H9 (cell line): ENCODE measurements around the gene OXCT1. TPM values are rescaled to one million over a fixed set of nuclear protein-coding genes. Genes with fewer than 3 reads are reported as not detected.
"Not testable (repeated sequence)": the region's sequence is repeated elsewhere in the genome, so short reads cannot be mapped to it uniquely, and the experiment has no call there.

Source experiments
- DNase-seq: peaks from one replicate; pipeline ENCODE4 v3.0.0-alpha.2; 2017
- H2AFZ ChIP-seq: one replicate; pipeline ENCODE4 v1.6.1; 2013; ENCODE audit warnings: mild to moderate bottlenecking, low read length, control low read depth, moderate library complexity
- H2AK5ac ChIP-seq: 2 replicates; pipeline ENCODE4 v1.6.1; 2013; ENCODE audit warnings: low read length, control low read depth, mixed read lengths; ENCODE audit not compliant: insufficient read length
- H2BK120ac ChIP-seq: one replicate; pipeline ENCODE4 v1.6.1; 2013; ENCODE audit warnings: low read depth, mild to moderate bottlenecking, low read length, control low read depth, inconsistent platforms; ENCODE audit not compliant: poor library complexity, severe bottlenecking
- H2BK12ac ChIP-seq: 2 replicates; pipeline ENCODE4 v1.6.1; 2013; ENCODE audit warnings: low read length, control low read depth, mixed read lengths, low read depth; ENCODE audit not compliant: insufficient read length
- H2BK15ac ChIP-seq: 2 replicates; pipeline ENCODE4 v1.6.1; 2013; ENCODE audit warnings: low read depth, low read length, control low read depth
- H2BK20ac ChIP-seq: one replicate; pipeline ENCODE4 v1.6.1; 2013; ENCODE audit warnings: low read depth, mild to moderate bottlenecking, low read length, control low read depth, inconsistent platforms; ENCODE audit not compliant: poor library complexity, severe bottlenecking
- H2BK5ac ChIP-seq: 2 replicates; pipeline ENCODE4 v1.6.1; 2013; ENCODE audit warnings: low read length, control low read depth, mixed read lengths; ENCODE audit not compliant: insufficient read length
- H3K14ac ChIP-seq: 2 replicates; pipeline ENCODE4 v1.6.1; 2013; ENCODE audit warnings: low read length, control low read depth; ENCODE audit not compliant: insufficient read depth
- H3K18ac ChIP-seq: 2 replicates; pipeline ENCODE4 v1.6.1; 2013; ENCODE audit warnings: low read depth, mild to moderate bottlenecking, mixed read lengths, low read length, control low read depth; ENCODE audit not compliant: insufficient read length
- H3K23ac ChIP-seq: 2 replicates; pipeline ENCODE4 v1.6.1; 2013; ENCODE audit warnings: low read length, control low read depth, mixed read lengths, low read depth; ENCODE audit not compliant: insufficient read length
- H3K23me2 ChIP-seq: 2 replicates; pipeline ENCODE4 v1.6.1; 2013; ENCODE audit warnings: low read depth, mild to moderate bottlenecking, mixed read lengths, low read length, control low read depth; ENCODE audit not compliant: insufficient read length, poor library complexity, severe bottlenecking
- H3K27ac ChIP-seq: 2 replicates; pipeline ENCODE4 v1.5.1; 2013; ENCODE audit warnings: low read length, control low read depth, mixed read lengths, low read depth; ENCODE audit not compliant: insufficient read length
- H3K27me3 ChIP-seq: 2 replicates; pipeline ENCODE4 v1.6.1; 2013; ENCODE audit warnings: low read length, control low read depth, inconsistent platforms; ENCODE audit not compliant: insufficient read depth
- H3K4ac ChIP-seq: 2 replicates; pipeline ENCODE4 v1.6.1; 2013; ENCODE audit warnings: low read depth, mild to moderate bottlenecking, control low read depth, inconsistent platforms, low read length, moderate library complexity
- H3K4me1 ChIP-seq: 2 replicates; pipeline ENCODE4 v1.6.1; 2013; ENCODE audit warnings: low read length, control low read depth, inconsistent platforms; ENCODE audit not compliant: insufficient read depth
- H3K4me2 ChIP-seq: 2 replicates; pipeline ENCODE4 v1.6.1; 2013; ENCODE audit warnings: low read length, control low read depth, mixed read lengths; ENCODE audit not compliant: insufficient read length, insufficient read depth
- H3K56ac ChIP-seq: 2 replicates; pipeline ENCODE4 v1.6.1; 2013; ENCODE audit warnings: low read depth, mild to moderate bottlenecking, mixed read lengths, low read length, control low read depth; ENCODE audit not compliant: insufficient read length
- H3K79me1 ChIP-seq: 2 replicates; pipeline ENCODE4 v1.6.1; 2013; ENCODE audit warnings: low read depth, mild to moderate bottlenecking, moderate library complexity, low read length, control low read depth, inconsistent platforms; ENCODE audit not compliant: insufficient read depth, poor library complexity, severe bottlenecking
- H3K79me2 ChIP-seq: 2 replicates; pipeline ENCODE4 v1.6.1; 2013; ENCODE audit warnings: low read length, control low read depth, inconsistent platforms; ENCODE audit not compliant: insufficient read depth
- H3K9ac ChIP-seq: 2 replicates; pipeline ENCODE4 v1.6.1; 2013; ENCODE audit warnings: low read length, control low read depth, mixed read lengths; ENCODE audit not compliant: insufficient read length; ENCODE audit errors: extremely low read depth
- H3K9me3 ChIP-seq: one replicate; pipeline ENCODE4 v1.6.1; 2013; ENCODE audit warnings: low read depth, low read length, inconsistent platforms; ENCODE audit not compliant: control insufficient read depth
- H3T11ph ChIP-seq: one replicate; pipeline ENCODE4 v1.6.1; 2013; ENCODE audit warnings: mild to moderate bottlenecking, low read length, control low read depth, inconsistent platforms
- H4K20me1 ChIP-seq: one replicate; pipeline ENCODE4 v1.6.1; 2013; ENCODE audit not compliant: control insufficient read depth, insufficient read length, insufficient read depth
- H4K5ac ChIP-seq: 2 replicates; pipeline ENCODE4 v1.6.1; 2013; ENCODE audit warnings: low read depth, mild to moderate bottlenecking, mixed read lengths, low read length, control low read depth; ENCODE audit not compliant: insufficient read length
- H4K8ac ChIP-seq: replicated peaks from 2 replicates; pipeline ENCODE4 v1.6.1; 2013; ENCODE audit warnings: low read length, control low read depth, mixed read lengths, low read depth; ENCODE audit not compliant: insufficient read length
- H4K91ac ChIP-seq: 2 replicates; pipeline ENCODE4 v1.6.1; 2013; ENCODE audit warnings: low read depth, mild to moderate bottlenecking, moderate library complexity, mixed read lengths, low read length, control low read depth; ENCODE audit not compliant: insufficient read length
- H3K27ac Mint-ChIP-seq, 3 experiments: 2 replicates in 2 of 3; 3 replicates in 1 of 3; pipeline ENCODE4 v1.8.0; 2020 to 2021; ENCODE audit warnings: mixed read lengths in 3 of 3, mild to moderate bottlenecking in 1 of 3, moderate library complexity in 1 of 3
- H3K27me3 Mint-ChIP-seq: 2 replicates; pipeline ENCODE4 v1.8.0; 2021; ENCODE audit warnings: low read depth, mild to moderate bottlenecking, moderate library complexity, mixed read lengths
- H3K36me3 Mint-ChIP-seq, 3 experiments: 2 replicates in 2 of 3; 3 replicates in 1 of 3; pipeline ENCODE4 v1.8.0; 2020 to 2021; ENCODE audit warnings: low read depth in 3 of 3, mixed read lengths in 3 of 3; ENCODE audit not compliant: insufficient read depth in 1 of 3
- H3K4me1 Mint-ChIP-seq, 2 experiments: 2 replicates each; pipeline ENCODE4 v1.8.0; 2020; ENCODE audit warnings: mixed read lengths in 2 of 2
- H3K4me3 Mint-ChIP-seq, 2 experiments: 2 replicates in 1 of 2; 3 replicates in 1 of 2; pipeline ENCODE4 v1.8.0; 2020 to 2021; ENCODE audit warnings: mild to moderate bottlenecking in 2 of 2, mixed read lengths in 2 of 2, moderate library complexity in 1 of 2
- H3K9me3 Mint-ChIP-seq, 2 experiments: 2 replicates in 1 of 2; 3 replicates in 1 of 2; pipeline ENCODE4 v1.8.0; 2020; ENCODE audit warnings: mild to moderate bottlenecking in 2 of 2, mixed read lengths in 2 of 2, moderate library complexity in 1 of 2
- WGBS: extraction: QIAGEN DNeasy Blood & Tissue Kit; methylation state at CpG from one replicate; pipeline ENCODE4 v1.1.7; 2013; ENCODE audit warnings: missing lambda C conversion rate, low lambda C conversion rate, mixed read lengths; ENCODE audit not compliant: insufficient read length; ENCODE audit errors: extremely low coverage; 5-methylcytosine and 5-hydroxymethylcytosine counted together
- total RNA-seq: library from RNA; stranded (reverse); gene quantifications from 2 replicates; pipeline ENCODE4 v1.2.1, GENCODE V29; 2021
- TF ChIP-seq, protein P1 (sequence below): fragments of 200-600 bp; sonication (generic); conservative IDR thresholded peaks from 3 replicates; pipeline ENCODE4 v1.8.0; 2021; ENCODE audit warnings: antibody characterized with exemption, mild to moderate bottlenecking

Gene OXCT1
- total RNA-seq, 1 experiment from 2014 or later: 25.6 TPM

DNA sequence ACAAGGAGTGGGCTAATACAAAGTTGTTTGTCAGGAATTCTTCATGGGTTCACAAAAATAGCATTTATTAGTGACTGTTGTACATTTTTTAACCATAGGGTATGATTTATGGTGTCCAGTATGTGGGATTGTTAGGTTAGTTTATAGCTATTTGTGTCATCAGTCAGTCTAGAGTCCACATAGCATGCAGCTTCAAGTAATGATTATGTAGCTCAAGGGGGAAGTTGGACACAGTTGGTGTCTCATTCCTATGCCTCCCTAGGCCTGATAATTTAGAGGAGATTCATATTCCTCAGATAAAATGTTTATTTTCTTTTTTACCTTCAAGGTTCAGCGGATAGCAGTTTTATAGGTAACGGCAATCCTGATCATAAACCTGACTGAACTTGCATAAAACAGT lies 153.8 kb downstream of the OXCT1 start:
- no peaks in the 10 kb centered on the region for H3K36me3 Mint-ChIP-seq
- Histone ChIP-seq H3K9me3 (no peaks in the 10 kb centered on the region), H3K23ac (no peak overlapping the region), H2BK5ac (no peak overlapping the region), H3K79me1 (no peaks in the 10 kb centered on the region), H3K27me3 (no peaks in the 10 kb centered on the region), H4K5ac (no peak overlapping the region), H2BK120ac (no peak overlapping the region), H3K9ac (no peak overlapping the region), H3K4ac (no peak overlapping the region), H2BK20ac (no peak overlapping the region), H2AK5ac (no peak overlapping the region), H3K18ac (no peak overlapping the region), H2AFZ (no peak overlapping the region), H3K56ac (no peak overlapping the region), H3T11ph (no peak overlapping the region), H3K79me2 (no peaks in the 10 kb centered on the region), H4K20me1 (no peaks in the 10 kb centered on the region), H2BK12ac (no peak overlapping the region), H3K14ac (no peak overlapping the region), H3K4me2 (no peak overlapping the region), H4K8ac (no peak overlapping the region), H4K91ac (no peak overlapping the region), H2BK15ac (no peak overlapping the region), H3K4me1 (no peaks in the 10 kb centered on the region), H3K27ac (no peak overlapping the region), H3K23me2 (no peaks in the 10 kb centered on the region)
- TF ChIP-seq, protein P1, sequence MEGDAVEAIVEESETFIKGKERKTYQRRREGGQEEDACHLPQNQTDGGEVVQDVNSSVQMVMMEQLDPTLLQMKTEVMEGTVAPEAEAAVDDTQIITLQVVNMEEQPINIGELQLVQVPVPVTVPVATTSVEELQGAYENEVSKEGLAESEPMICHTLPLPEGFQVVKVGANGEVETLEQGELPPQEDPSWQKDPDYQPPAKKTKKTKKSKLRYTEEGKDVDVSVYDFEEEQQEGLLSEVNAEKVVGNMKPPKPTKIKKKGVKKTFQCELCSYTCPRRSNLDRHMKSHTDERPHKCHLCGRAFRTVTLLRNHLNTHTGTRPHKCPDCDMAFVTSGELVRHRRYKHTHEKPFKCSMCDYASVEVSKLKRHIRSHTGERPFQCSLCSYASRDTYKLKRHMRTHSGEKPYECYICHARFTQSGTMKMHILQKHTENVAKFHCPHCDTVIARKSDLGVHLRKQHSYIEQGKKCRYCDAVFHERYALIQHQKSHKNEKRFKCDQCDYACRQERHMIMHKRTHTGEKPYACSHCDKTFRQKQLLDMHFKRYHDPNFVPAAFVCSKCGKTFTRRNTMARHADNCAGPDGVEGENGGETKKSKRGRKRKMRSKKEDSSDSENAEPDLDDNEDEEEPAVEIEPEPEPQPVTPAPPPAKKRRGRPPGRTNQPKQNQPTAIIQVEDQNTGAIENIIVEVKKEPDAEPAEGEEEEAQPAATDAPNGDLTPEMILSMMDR: no peak
- no peak for DNase-seq
- H3K4me3 Mint-ChIP-seq: no peak overlapping the region
- no CpG with 5 or more reads among the region's 2 CpGs for WGBS
- H3K9me3 Mint-ChIP-seq: 0 out of 5 replicates have a peak, but pooled peaks cover 0 to 2% of the 10 kb centered on the region in 2 experiments
- no peaks in the 10 kb centered on the region for H3K4me1 Mint-ChIP-seq
- no peak overlapping the region for H3K27ac Mint-ChIP-seq
- H3K27me3 Mint-ChIP-seq: no peaks in the 10 kb centered on the region

DNA sequence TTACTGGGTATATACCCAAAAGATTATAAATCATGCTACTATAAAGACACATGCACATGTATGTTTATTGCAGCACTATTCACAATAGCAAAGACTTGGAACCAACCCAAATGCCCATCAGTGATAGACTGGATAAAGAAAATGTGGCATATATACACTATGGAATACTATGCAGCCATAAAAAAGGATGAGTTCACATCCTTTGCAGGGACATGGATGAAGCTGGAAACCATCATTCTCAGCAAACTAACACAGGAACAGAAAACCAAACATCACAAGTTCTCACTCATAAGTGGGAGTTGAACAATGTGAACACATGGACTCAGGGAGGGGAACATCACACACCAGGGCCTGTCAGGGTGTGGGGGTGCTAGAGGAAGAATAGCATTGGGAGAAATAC lies 155.8 kb downstream of the OXCT1 start:
- H3K27ac ChIP-seq, H3K4me2 ChIP-seq, H2BK12ac ChIP-seq, H3K79me1 ChIP-seq, H3K56ac ChIP-seq, H2BK120ac ChIP-seq, H3K4ac ChIP-seq, H3K27me3 ChIP-seq, H2BK15ac ChIP-seq, H3K23me2 ChIP-seq, H4K20me1 ChIP-seq, H3K4me1 Mint-ChIP-seq, H2AFZ ChIP-seq, H2BK20ac ChIP-seq, H3K23ac ChIP-seq, DNase-seq, H3K14ac ChIP-seq, H4K5ac ChIP-seq, H2AK5ac ChIP-seq, H3T11ph ChIP-seq, H3K9me3 ChIP-seq, H3K9ac ChIP-seq, H3K4me3 Mint-ChIP-seq, H4K91ac ChIP-seq, H3K79me2 ChIP-seq, H4K8ac ChIP-seq, H3K9me3 Mint-ChIP-seq, H3K27me3 Mint-ChIP-seq, H3K36me3 Mint-ChIP-seq, H3K18ac ChIP-seq, H3K4me1 ChIP-seq, H3K27ac Mint-ChIP-seq, H2BK5ac ChIP-seq: not testable (repeated sequence)
